LoVo (cell line): ENCODE measurements around the gene MAST3.
"Not testable (repeated sequence)": the region's sequence is repeated elsewhere in the genome, so short reads cannot be mapped to it uniquely, and the experiment has no call there.

ENCODE experiments used
- DNase-seq: peaks from one replicate; pipeline ENCODE4 v3.0.0-alpha.2; 2016; ENCODE audit warnings: low spot score

The MAST3 gene

DNA sequence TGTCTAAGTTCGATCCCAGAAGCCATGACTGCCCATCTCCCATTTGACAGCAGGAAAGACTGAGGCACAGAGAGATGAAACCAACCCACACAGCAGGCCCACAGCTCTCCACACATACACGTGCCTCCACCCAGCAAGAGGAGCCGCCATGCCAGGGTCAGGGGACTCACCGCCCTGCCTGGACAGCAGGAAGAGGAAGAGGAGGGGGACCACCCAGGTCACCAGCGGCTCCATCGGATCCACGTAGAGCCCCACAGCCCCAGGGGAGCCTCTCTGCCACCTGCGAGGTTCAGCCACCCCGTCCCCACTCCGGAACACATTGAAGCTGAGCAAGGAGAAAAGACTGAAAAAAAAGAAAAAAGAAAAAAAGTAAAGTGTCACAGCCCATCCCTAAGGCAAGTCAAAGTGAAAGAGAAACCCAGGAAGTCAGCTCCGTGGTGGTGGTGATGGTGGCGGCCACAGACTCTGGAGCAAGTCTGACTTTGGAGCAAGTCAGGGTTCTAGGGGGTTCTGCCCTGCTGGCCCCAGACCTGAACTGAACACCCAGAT is 10.9 kb upstream of the MAST3 start, which contains the start of gene IL12RB1:
IL12RB1 (minus strand) TSS at position 345 of the 549 bp plus-strand sequence; CDS start at position 234, 111 bp downstream.
- no peak for DNase-seq

DNA sequence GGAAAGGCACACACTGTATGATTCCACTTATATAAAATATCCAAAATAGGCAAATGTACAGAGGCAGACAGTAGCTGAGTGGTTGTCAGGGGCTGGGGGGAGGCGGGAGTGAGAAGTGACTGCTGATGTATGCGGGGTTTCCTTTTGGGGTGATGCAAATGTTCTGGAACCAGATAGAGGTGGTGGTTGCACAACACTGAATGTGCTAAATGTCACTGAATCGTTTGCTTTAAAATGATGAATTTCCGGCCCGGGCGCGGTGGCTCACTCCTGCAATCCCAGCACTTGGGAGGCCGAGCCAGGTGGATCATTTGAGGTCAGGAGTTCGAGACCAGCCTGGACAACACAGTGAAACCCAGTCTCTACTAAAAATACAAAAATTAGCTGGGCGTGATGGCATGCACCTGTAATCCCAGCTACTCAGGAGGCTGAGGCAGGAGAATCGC is 8.5 kb upstream of the MAST3 start:
- not testable (repeated sequence) for DNase-seq

- DNase-seq, result no peak
These were observed 7.9 kb upstream of the MAST3 start for GRCh38 chr19:18089726-18090125.

DNA sequence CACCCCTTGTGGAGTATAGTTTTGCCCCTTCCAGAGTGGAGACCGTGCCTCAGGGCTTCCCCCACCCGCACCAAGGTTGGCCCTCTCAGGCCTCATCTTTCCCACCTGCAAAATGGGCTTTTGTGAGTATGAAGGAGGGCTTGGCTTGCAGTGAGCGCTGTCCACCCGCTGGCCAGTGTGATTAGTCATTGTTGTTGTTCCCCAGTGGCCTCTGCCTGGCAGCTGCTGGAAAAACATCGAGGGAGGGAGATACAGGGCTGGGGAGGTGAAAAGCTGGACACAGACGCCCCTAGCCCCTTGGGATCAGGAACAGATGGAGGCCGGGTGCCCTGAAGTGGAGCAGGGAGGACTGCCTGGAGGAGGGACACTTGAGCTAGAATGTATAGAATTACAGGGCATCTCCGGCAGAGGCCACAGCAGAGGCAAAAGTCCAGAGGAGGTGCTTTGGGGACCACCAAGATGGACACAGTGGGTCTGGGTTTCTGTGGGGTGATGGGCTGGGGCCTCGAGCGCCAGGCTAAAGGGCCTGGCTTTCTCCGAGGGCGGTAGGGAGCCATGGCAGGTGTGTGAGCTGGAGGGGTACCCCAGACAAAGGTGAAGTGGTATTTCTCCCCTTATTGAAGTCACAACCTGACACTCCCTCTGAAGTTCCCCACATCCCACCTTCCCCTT is 6.9 kb upstream of the MAST3 start:
- DNase-seq, result no peak

DNA sequence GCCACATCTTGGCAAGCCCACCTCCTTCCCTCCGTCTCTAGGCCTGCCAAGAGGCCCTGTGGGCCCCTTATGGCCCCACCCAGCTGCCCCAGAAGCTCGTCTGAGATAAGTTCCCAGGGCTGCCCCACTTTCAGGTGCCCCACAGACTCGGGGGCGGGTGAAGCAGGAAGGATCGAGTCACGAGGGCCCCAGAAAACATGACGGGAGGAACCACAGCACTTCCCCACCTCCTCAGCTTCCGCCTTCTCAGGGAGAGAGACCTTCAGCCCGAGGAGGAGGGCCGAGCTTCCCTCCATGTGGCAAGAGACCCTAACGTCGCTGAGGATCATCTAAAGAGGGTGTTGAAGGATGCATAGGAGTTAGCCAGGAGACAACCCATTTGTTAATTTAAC is 6.4 kb upstream of the MAST3 start:
- no peak for DNase-seq

DNA sequence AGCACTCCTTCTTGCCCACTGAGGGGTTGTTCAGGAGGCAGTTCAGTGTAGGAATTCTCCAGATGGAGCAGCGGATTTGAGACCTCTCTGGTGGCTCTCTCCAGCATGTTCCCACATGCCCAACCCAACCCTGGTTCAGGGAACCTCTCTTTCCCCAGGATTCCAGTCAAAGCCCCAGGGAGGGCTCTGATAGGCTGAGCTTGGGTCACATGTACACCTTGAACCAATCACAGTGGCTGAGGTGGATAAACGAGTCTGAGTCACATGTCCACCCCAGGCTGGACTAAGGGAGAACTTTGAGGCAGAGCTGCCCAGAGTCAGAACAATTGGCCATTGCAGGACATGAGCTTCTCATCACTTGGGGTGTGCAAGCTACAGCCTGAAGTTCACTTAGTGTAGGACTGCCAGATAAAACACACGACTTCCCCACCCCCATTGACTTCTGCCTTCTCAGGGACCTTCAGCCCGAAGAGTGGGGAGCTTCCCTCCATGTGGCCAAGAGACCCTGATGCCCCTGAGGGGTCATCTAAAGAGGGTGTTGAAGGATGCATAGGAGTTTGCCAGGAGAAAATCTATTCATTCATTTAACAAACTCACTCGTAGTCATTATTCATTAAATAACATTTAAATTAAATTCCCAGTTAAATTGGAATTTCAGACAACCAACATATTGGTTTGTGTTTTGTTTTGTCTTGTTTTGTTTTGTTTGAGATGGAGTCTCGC is 4.0 kb upstream of the MAST3 start:
- peak; percentile 35 for DNase-seq

- no peak for DNase-seq
These were observed 1.3 kb upstream of the MAST3 start for GRCh38 chr19:18096258-18096657.

GRCh38 chr19:18097993-18098890 is 664 bp downstream of the MAST3 start:
- no peak for DNase-seq

- DNase-seq, result no peak
These were observed 1.5 kb downstream of the MAST3 start for GRCh38 chr19:18098891-18099622.

DNA sequence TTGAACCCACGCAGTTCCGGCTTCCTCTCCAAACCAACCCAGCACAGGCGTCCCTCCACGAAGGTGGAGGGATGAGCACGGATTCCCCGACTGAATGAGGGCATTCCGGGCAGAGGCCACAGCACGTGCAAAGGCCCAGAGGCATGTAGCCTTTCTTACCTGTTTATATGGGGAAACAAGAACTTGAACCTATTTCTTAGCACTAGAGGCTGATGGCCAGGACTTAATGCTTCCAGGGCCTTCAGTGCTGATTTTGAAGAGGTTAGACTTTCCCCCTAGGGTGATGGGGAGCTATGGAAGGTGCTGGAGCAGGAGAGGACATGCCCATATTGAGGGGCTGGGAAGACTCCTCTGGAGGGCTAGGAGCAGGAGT is 2.0 kb downstream of the MAST3 start:
- DNase-seq, result no peak

- DNase-seq, result no peak
These were observed 3.1 kb downstream of the MAST3 start for GRCh38 chr19:18100710-18101109.

DNA sequence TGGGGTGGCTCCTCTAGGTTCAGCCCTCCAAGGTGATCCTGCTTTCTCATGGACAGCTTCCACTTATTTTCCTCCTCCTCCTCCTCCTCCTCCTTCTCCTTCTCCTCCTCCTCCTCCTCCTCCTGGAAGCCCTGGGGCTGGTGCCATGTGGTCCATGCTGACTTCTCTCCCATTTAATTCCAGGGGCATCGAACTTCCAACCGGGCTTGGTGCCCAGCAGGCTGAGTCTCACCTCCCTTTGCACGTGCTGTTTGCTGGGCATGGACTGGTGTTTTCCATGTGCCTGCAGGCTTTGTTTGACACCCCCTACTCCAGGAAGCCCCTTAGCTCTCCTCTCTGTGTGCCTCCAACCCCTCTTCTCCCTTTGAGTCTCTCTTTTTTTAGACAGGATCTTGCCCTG is 3.7 kb downstream of the MAST3 start:
- DNase-seq, result no peak

DNA sequence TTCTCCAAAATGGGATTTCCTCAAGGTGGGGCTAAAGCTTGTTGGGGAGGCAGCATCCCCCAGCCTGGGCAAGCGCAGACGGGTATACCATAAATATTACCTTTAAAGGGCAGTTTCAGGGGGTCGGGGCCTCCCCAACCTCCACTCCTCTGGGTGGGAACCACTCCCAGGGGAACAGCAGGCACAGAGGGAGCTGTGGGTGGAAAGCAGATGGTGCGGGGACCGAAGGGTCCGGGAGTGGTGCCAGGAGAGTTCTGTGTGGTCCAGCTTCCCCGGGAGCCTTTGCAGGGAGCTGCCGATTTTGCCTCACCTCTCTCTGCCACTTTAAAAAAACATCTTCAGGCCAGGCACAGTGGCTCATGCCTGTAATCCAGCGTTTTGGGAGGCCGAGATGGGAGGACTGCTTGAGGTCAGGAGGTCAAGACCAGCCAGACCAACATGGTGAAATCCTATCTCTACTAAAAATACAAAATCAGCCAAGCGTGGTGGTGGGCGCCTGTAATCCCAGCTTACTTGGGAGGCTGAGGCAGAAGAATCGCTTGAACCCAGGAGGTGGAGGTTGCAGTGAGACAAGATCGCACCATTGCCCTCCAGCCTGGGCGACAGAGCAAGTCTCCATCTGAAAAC is 5.5 kb downstream of the MAST3 start:
- no peak for DNase-seq

- no peak for DNase-seq
These were observed 7.2 kb downstream of the MAST3 start for GRCh38 chr19:18104793-18105131.

DNA sequence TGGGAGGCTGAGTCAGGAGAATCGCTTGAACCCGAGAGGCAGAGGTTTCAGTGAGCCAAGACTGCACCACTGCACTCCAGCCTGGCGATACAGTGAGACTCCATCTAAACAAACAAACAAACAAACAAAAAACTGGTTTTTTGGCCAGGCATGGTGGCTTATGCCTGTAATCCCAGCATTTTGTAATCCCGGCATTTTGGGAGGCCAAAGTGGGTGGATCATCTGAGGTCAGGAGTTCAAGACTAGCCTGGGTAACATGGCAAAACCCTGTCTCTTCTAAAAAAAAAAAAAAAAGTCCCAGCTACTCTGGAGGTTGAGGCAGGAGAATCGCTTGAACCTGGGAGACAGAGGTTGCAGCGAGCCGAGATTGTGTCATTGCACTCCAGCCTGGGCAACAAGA is 7.7 kb downstream of the MAST3 start:
- DNase-seq, result not testable (repeated sequence)

GRCh38 chr19:18107235-18107634 is 9.7 kb downstream of the MAST3 start:
- no peak for DNase-seq

DNA sequence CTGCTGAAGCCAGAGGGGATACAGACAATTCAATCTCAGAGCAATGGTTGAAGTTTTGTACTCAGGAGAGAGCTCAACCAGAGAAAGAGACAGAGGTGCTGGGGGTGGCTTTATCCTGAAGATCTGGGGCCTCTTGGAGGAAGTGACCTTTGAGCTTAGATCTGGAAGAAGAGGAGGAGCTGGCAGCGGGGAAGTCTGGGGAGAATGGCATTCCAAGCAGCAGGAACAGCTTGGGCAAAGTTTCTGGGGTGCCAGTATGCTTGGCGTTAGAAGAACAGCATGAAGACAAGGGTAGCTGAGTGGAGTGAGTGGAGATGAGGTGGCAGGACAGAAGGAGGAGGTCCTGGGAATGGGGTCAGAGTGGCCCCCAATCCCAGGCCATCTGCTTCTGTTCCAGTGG is 11.3 kb downstream of the MAST3 start:
- DNase-seq, result peak; percentile 35

GRCh38 chr19:18109341-18109732 is 11.8 kb downstream of the MAST3 start:
- DNase-seq, result no peak

DNA sequence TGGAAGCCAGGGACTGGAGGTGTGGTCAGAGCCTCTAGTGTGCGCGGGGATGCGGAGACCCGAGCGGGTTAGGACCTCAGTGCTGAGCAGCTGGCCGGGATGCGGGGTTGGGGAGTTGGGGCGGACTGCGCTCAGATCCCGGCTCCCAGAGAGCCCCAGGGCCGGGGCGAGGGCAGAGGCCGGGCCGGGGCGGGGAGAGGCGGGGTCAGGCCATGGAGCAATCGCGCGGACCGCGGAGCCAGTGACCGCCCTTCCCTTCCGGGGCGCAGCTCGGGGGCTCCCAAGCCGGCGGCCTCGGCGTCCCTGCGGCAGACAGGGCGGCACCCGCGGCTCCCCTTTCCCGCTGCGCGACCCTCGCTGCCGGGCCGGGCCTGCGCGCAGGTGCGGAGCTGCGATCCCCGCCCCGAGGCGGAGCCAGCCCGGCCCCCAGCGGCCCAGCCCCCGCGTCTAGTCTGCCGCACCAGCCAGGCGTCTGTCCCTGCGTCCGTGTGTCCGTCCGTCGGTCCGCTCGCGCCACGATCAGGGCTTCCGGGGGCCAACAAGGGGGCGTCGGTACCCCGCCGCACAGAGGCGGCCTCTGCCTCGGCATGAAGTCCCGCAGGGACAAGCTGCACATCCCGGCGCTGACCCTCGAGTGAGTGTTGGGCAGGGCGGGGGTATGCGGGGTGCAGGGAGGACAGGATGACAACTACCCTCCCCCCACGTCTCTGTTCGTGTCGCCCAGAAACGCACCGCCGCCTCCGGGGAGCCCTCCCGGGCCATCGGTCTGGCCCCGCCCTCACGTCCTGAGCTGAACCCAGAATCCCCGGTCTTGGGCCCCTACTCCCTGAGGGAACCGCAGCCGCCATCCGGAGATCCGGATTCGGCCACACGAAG is 12.4 kb downstream of the MAST3 start:
- peak; percentile 44 for DNase-seq

DNA sequence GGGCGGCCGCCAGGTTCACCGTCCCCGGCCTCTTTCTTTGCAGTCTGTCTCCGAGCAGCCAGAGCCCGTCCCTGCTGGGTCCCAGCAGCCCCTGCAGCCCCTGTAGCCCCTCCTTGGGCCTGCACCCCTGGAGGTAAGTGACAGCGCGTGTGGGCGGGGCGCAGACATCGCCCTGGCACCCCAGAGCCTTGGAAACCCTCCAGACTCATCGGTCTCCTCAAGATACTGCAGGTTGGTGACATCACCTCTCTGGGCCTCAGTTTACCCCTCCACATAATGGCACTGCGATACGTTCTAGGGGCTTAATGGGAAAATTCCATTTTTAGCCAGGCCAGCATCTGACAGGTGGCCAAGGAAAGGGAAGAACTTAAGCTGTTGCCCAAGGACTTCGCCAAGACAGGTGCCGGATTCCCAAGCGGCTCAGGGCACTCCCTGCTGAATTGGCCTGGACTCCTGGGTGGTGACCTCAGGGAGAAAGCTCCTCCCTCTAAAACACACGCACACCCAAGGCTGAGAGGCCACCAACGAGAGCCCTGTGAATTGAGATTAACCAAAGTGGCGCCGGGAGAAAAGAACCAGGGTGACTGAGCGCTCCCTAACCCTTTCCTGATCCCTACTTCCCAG is 13.1 kb downstream of the MAST3 start:
- no peak for DNase-seq
